A549 (cell line): Measurements from ENCODE around the gene CP.
"Not testable (repeated sequence)": the region's sequence is repeated elsewhere in the genome, so short reads cannot be mapped to it uniquely, and the experiment has no call there.

ENCODE experiments used
- CBX8 ChIP-seq: fragments of 200-600 bp; sonication (generic); IDR thresholded peaks from 2 replicates; pipeline ENCODE4 v1.6.1; 2016
- CTCF ChIP-seq: fragments of >200 bp; sonication (Bioruptor Twin); formaldehyde crosslinking; IDR thresholded peaks from 3 replicates; pipeline ENCODE4 v1.5.1; 2016
- EP300 ChIP-seq, 2 experiments: fragments of >200 bp; sonication (Bioruptor Twin); formaldehyde crosslinking; IDR thresholded peaks; 2 replicates in 1 of 2; 3 replicates in 1 of 2; pipeline ENCODE4 v1.6.1; 2016 to 2017
- HDAC2 ChIP-seq: fragments of 200-600 bp; sonication (generic); IDR thresholded peaks from 2 replicates; pipeline ENCODE4 v1.6.1; 2016
- MAZ ChIP-seq: fragments of 150-350 bp; IDR thresholded peaks from 2 replicates; pipeline ENCODE4 v1.6.1; 2014; ENCODE audit warnings: antibody characterized with exemption, low read depth, low read length, borderline replicate concordance
- MYC ChIP-seq: IDR thresholded peaks from 2 replicates; pipeline ENCODE4 v1.6.1; 2012; ENCODE audit warnings: mild to moderate bottlenecking, inconsistent platforms, low read length, improper control_type of control experiment, borderline replicate concordance
- POLR2A ChIP-seq: IDR thresholded peaks from 2 replicates; pipeline ENCODE4 v1.6.1; 2012; ENCODE audit warnings: mild to moderate bottlenecking, low read length
- TF ChIP-seq, protein P1 (sequence below): fragments of 200-600 bp; sonication (generic); IDR thresholded peaks from 2 replicates; pipeline ENCODE4 v1.6.1; 2016; ENCODE audit warnings: antibody characterized with exemption, mild to moderate bottlenecking, moderate library complexity
- TF ChIP-seq, protein P2 (sequence below): IDR thresholded peaks from 2 replicates; pipeline ENCODE4 v1.6.1; 2012
- TF ChIP-seq, protein P3 (sequence below): fragments of 450-650 bp; IDR thresholded peaks from 2 replicates; pipeline ENCODE4 v1.6.1; 2014; ENCODE audit warnings: antibody characterized with exemption

GRCh38 chr3:149196805-149197592 is 24.6 kb downstream of the CP start:
- not testable (repeated sequence) for TF ChIP-seq CTCF; MYC; HDAC2; EP300 (IDR thresholded peaks at IDR 0.05); POLR2A; CBX8; MAZ
- TF ChIP-seq, protein P1, sequence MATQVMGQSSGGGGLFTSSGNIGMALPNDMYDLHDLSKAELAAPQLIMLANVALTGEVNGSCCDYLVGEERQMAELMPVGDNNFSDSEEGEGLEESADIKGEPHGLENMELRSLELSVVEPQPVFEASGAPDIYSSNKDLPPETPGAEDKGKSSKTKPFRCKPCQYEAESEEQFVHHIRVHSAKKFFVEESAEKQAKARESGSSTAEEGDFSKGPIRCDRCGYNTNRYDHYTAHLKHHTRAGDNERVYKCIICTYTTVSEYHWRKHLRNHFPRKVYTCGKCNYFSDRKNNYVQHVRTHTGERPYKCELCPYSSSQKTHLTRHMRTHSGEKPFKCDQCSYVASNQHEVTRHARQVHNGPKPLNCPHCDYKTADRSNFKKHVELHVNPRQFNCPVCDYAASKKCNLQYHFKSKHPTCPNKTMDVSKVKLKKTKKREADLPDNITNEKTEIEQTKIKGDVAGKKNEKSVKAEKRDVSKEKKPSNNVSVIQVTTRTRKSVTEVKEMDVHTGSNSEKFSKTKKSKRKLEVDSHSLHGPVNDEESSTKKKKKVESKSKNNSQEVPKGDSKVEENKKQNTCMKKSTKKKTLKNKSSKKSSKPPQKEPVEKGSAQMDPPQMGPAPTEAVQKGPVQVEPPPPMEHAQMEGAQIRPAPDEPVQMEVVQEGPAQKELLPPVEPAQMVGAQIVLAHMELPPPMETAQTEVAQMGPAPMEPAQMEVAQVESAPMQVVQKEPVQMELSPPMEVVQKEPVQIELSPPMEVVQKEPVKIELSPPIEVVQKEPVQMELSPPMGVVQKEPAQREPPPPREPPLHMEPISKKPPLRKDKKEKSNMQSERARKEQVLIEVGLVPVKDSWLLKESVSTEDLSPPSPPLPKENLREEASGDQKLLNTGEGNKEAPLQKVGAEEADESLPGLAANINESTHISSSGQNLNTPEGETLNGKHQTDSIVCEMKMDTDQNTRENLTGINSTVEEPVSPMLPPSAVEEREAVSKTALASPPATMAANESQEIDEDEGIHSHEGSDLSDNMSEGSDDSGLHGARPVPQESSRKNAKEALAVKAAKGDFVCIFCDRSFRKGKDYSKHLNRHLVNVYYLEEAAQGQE: not testable (repeated sequence)
- TF ChIP-seq, protein P2, sequence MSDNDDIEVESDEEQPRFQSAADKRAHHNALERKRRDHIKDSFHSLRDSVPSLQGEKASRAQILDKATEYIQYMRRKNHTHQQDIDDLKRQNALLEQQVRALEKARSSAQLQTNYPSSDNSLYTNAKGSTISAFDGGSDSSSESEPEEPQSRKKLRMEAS: not testable (repeated sequence)
- TF ChIP-seq, protein P3, sequence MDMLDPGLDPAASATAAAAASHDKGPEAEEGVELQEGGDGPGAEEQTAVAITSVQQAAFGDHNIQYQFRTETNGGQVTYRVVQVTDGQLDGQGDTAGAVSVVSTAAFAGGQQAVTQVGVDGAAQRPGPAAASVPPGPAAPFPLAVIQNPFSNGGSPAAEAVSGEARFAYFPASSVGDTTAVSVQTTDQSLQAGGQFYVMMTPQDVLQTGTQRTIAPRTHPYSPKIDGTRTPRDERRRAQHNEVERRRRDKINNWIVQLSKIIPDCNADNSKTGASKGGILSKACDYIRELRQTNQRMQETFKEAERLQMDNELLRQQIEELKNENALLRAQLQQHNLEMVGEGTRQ: not testable (repeated sequence)
